Breast epithelium (tissue), 3 donors: ENCODE data around the gene MRFAP1L1.

Source experiments
- CTCF ChIP-seq, 3 donors: fragments of 450-650 bp; IDR thresholded peaks; one replicate each; pipeline ENCODE4 v1.5.1; 2016 to 2017; ENCODE audit warnings: antibody characterized with exemption in 3 of 3, mild to moderate bottlenecking in 3 of 3, moderate library complexity in 3 of 3
- POLR2AphosphoS5 ChIP-seq, 3 donors: sonication (generic); formaldehyde crosslinking; IDR thresholded peaks; one replicate each; pipeline ENCODE4 v1.6.1; 2017; ENCODE audit warnings: antibody characterized with exemption in 3 of 3

- TF ChIP-seq CTCF (IDR thresholded peaks at IDR 0.05), result no peak
- TF ChIP-seq POLR2AphosphoS5 (IDR thresholded peaks at IDR 0.05), result no peak
Measured at GRCh38 chr4:6722891-6723290, 13.2 kb upstream of the MRFAP1L1 start.
